HCT116 (cell line): Measurements from ENCODE around the gene CPNE8. TPM values are rescaled to one million over a fixed set of nuclear protein-coding genes. Genes with fewer than 3 reads are reported as not detected.

Source experiments
- ATAC-seq: fragments of 200-7000 bp; cut with Tn5 transposase; 2 replicates; pipeline ENCODE4 v1.9.1; 2020; ENCODE audit warnings: mild to moderate bottlenecking, moderate library complexity
- BruUV-seq: library from RNA; stranded (reverse); fragments of 400-500 nt; replicated peaks from 2 replicates; lab custom pipeline; 2021; lab: Mats Ljungman, UMichigan
- CTCF ChIA-PET: fragments of 300-600 bp; sonication (Branson Sonifier 250); formaldehyde crosslinking; loops from one replicate; lab custom pipeline; 2021; ENCODE audit warnings: antibody characterized with exemption; lab: Charles Lee
- POLR2A ChIA-PET: fragments of 300-600, 350-600 bp; sonication (Branson Sonifier 250); formaldehyde crosslinking; loops from one replicate; lab custom pipeline; 2021; ENCODE audit warnings: antibody characterized with exemption; lab: Charles Lee
- RAD21 ChIA-PET, 2 experiments: fragments of 300-600 bp; sonication (Branson Sonifier 250); formaldehyde crosslinking; loops; one replicate each; lab custom pipeline; 2023; ENCODE audit warnings: low total read pairs in 2 of 2; ENCODE audit not compliant: uncharacterized antibody in 2 of 2, unreplicated experiment in 2 of 2, low non-redundant PET in 1 of 2; lab: Charles Lee
- DNase-seq: peaks from one replicate; pipeline ENCODE4 v3.0.0-alpha.2; 2010; ENCODE audit warnings: low read depth, low spot score
- H2AFZ ChIP-seq: fragments of 200-600 bp; shearing (Covaris generic), sonication (generic); 2 replicates; pipeline ENCODE4 v1.6.1; 2017; ENCODE audit warnings: low read depth, mixed run types, mixed read lengths, antibody characterized with exemption, low read length; ENCODE audit not compliant: poor library complexity, severe bottlenecking
- H3K27ac ChIP-seq: 2 replicates; pipeline ENCODE4 v1.5.1; 2012; ENCODE audit warnings: low read depth, low read length
- H3K27me3 ChIP-seq: fragments of 200-600 bp; sonication (generic); 2 replicates; pipeline ENCODE4 v1.6.1; 2016; ENCODE audit warnings: mixed run types, low read length, mixed read lengths; ENCODE audit not compliant: insufficient read depth
- H3K36me3 ChIP-seq, 2 experiments: fragments of 200-500 bp in 1 of 2; fragments of 200-600 bp in 1 of 2; sonication (Bioruptor generic) in 1 of 2; sonication (generic) in 1 of 2; 2 replicates each; pipeline versions ENCODE4 v1.5.1 to v1.6.1; 2014 to 2016; ENCODE audit warnings: low read length in 2 of 2, inconsistent platforms in 1 of 2, mixed read lengths in 1 of 2, mixed run types in 1 of 2; ENCODE audit not compliant: insufficient read depth in 2 of 2, control insufficient read depth in 1 of 2
- H3K4me1 ChIP-seq, 2 experiments: fragments of 200-600 bp in 1 of 2; sonication (generic) in 1 of 2; 2 replicates each; pipeline versions ENCODE4 v1.5.1 to v1.6.1; 2012 to 2017; ENCODE audit warnings: low read length in 2 of 2, inconsistent platforms in 1 of 2, mild to moderate bottlenecking in 1 of 2, mixed read lengths in 1 of 2, mixed run types in 1 of 2, moderate library complexity in 1 of 2; ENCODE audit not compliant: insufficient read depth in 2 of 2, control insufficient read depth in 1 of 2
- H3K4me2 ChIP-seq: fragments of 200-600 bp; sonication (generic); 2 replicates; pipeline ENCODE4 v1.6.1; 2017; ENCODE audit warnings: mixed run types, low read length, mixed read lengths
- H3K4me3 ChIP-seq, 2 experiments: fragments of 200-600 bp in 1 of 2; sonication (generic) in 1 of 2; replicated peaks in 1 of 2; 2 replicates each; pipeline ENCODE4 v1.5.1; 2011 to 2016; ENCODE audit warnings: low read length in 2 of 2, control low read depth in 1 of 2, low read depth in 1 of 2, mild to moderate bottlenecking in 1 of 2, mixed read lengths in 1 of 2, mixed run types in 1 of 2
- H3K79me2 ChIP-seq: fragments of 200-600 bp; sonication (generic); 2 replicates; pipeline ENCODE4 v1.6.1; 2017; ENCODE audit warnings: mild to moderate bottlenecking, mixed run types, low read length, moderate library complexity, mixed read lengths; ENCODE audit not compliant: insufficient read depth
- H3K9ac ChIP-seq: fragments of 200-600 bp; sonication (generic); 2 replicates; pipeline ENCODE4 v1.6.1; 2016; ENCODE audit warnings: low read length, mixed read lengths
- H3K9me2 ChIP-seq: fragments of 200-600 bp; sonication (generic), shearing (Covaris generic); 2 replicates; pipeline ENCODE4 v1.6.1; 2017; ENCODE audit warnings: mixed run types, mild to moderate bottlenecking, moderate library complexity; ENCODE audit not compliant: insufficient read depth
- H3K9me3 ChIP-seq, 2 experiments: fragments of 200-500 bp in 1 of 2; fragments of 200-600 bp in 1 of 2; sonication (Bioruptor generic) in 1 of 2; sonication (generic) in 1 of 2; 2 replicates each; pipeline ENCODE4 v1.6.1; 2014 to 2017; ENCODE audit warnings: low read length in 2 of 2, mixed read lengths in 2 of 2, inconsistent platforms in 1 of 2, low read depth in 1 of 2, mild to moderate bottlenecking in 1 of 2, mixed run types in 1 of 2, moderate library complexity in 1 of 2; ENCODE audit not compliant: control insufficient read depth in 1 of 2, insufficient read depth in 1 of 2
- H4K20me1 ChIP-seq: fragments of 200-600 bp; sonication (generic), shearing (Covaris generic); 2 replicates; pipeline ENCODE4 v1.6.1; 2017; ENCODE audit warnings: mixed run types, mild to moderate bottlenecking, moderate library complexity; ENCODE audit not compliant: insufficient read depth
- CBX3 ChIP-seq: IDR thresholded peaks from 2 replicates; pipeline ENCODE4 v1.6.1; 2012; ENCODE audit warnings: low read depth
- CEBPB ChIP-seq: IDR thresholded peaks from 2 replicates; pipeline ENCODE4 v1.6.1; 2012; ENCODE audit warnings: low read depth
- EGR1 ChIP-seq: IDR thresholded peaks from 2 replicates; pipeline ENCODE4 v1.6.1; 2012; ENCODE audit warnings: low read depth
- ELF1 ChIP-seq: IDR thresholded peaks from 2 replicates; pipeline ENCODE4 v1.6.1; 2012; ENCODE audit warnings: low read depth, borderline replicate concordance
- EZH2phosphoT487 ChIP-seq: fragments of 200-600 bp; IDR thresholded peaks from 2 replicates; pipeline ENCODE4 v1.6.1; 2018; ENCODE audit warnings: antibody characterized with exemption, borderline replicate concordance
- FOSL1 ChIP-seq: IDR thresholded peaks from 2 replicates; pipeline ENCODE4 v1.6.1; 2012; ENCODE audit warnings: low read depth
- JUND ChIP-seq: IDR thresholded peaks from 2 replicates; pipeline ENCODE4 v1.6.1; 2012
- POLR2AphosphoS5 ChIP-seq: IDR thresholded peaks from 2 replicates; pipeline ENCODE4 v1.6.1; 2011; ENCODE audit warnings: mild to moderate bottlenecking, low read depth, low read length, moderate library complexity
- RAD21 ChIP-seq: IDR thresholded peaks from 2 replicates; pipeline ENCODE4 v1.6.1; 2012; ENCODE audit warnings: low read depth, mild to moderate bottlenecking
- SIN3A ChIP-seq: IDR thresholded peaks from 2 replicates; pipeline ENCODE4 v1.6.1; 2012; ENCODE audit warnings: low read depth
- SP1 ChIP-seq: IDR thresholded peaks from 2 replicates; pipeline ENCODE4 v1.6.1; 2012; ENCODE audit warnings: low read depth
- SRF ChIP-seq: IDR thresholded peaks from 2 replicates; pipeline ENCODE4 v1.6.1; 2012; ENCODE audit warnings: low read depth
- TCF7L2 ChIP-seq: IDR thresholded peaks from 2 replicates; pipeline ENCODE4 v1.7.0; 2011; ENCODE audit warnings: borderline replicate concordance, inconsistent platforms; ENCODE audit not compliant: insufficient read depth, insufficient read length; ENCODE audit errors: extremely low read depth
- YY1 ChIP-seq: IDR thresholded peaks from 2 replicates; pipeline ENCODE4 v1.6.1; 2011; ENCODE audit warnings: low read length, low read depth, moderate library complexity, mild to moderate bottlenecking; ENCODE audit not compliant: insufficient replicate concordance; ENCODE audit errors: extremely low read depth
- ZFX ChIP-seq: fragments of 450-650 bp; IDR thresholded peaks from 2 replicates; pipeline ENCODE4 v1.6.1; 2017
- intact Hi-C: fragments of 100-400 bp; cut with micrococcal nuclease; formaldehyde crosslinking; loops from 2 replicates; pipeline ENCODE4 v1.10.0; 2022
- total RNA-seq: library from RNA; stranded (reverse); gene quantifications from one replicate; pipeline ENCODE4 v1.2.1, GENCODE V29; 2021; ENCODE audit not compliant: unreplicated experiment
- TF ChIP-seq, protein P1 (sequence below): IDR thresholded peaks from 2 replicates; pipeline ENCODE4 v1.6.1; 2012; ENCODE audit warnings: low read depth
- TF ChIP-seq, protein P2 (sequence below): IDR thresholded peaks from 2 replicates; pipeline ENCODE4 v1.6.1; 2012
- TF ChIP-seq, protein P3 (sequence below): IDR thresholded peaks from 2 replicates; pipeline ENCODE4 v1.6.1; 2011; ENCODE audit warnings: mild to moderate bottlenecking, low read length, moderate library complexity; ENCODE audit not compliant: insufficient replicate concordance; ENCODE audit errors: extremely low read depth
- TF ChIP-seq, protein P4 (sequence below): IDR thresholded peaks from 2 replicates; pipeline ENCODE4 v1.6.1; 2012

Gene CPNE8
- total RNA-seq, 1 experiment from 2014 or later: 14.2 TPM

DNA sequence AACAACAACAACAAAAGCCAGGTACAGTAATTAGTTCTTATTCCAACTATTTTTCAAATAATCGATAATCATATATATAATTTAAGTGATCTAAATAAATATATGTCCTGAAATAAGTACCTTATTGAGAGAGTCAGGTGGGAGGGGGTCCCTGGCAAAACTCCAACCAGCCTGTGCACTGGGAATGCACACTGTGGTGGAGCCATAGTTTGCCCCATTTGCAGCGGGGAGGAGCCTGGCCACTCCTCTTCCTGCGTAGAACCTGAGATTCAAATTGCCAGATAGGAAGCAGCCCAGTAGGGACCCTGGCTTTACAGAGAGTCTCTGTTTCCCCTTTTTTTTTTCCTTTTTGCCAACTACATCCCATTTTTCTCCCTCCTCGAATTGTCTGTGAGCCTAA lies 26.4 kb downstream of the CPNE8 start:
- Histone ChIP-seq H3K4me2 (no peak overlapping the region), H3K27me3 (no peaks in the 10 kb centered on the region), H4K20me1 (peaks cover 3% of the 10 kb centered on the region; the same call in 1 of the 2 replicates), H3K9me3 (no peaks in the 10 kb centered on the region), H3K79me2 (peaks cover 5% of the 10 kb centered on the region; the same call in 1 of the 2 replicates), H3K4me3 (no peak overlapping the region), H3K4me1 (no peaks in the 10 kb centered on the region), H2AFZ (no peak overlapping the region), H3K9me2 (no peaks in the 10 kb centered on the region), H3K27ac (no peak overlapping the region), H3K36me3 (no peaks in the 10 kb centered on the region), H3K9ac (no peak overlapping the region)
- ChIA-PET RAD21 (no interaction called here), POLR2A (no interaction called here), CTCF (no interaction called here)
- ATAC-seq: no peak
- no peak for TF ChIP-seq EGR1
- no peak for TF ChIP-seq CEBPB
- no peak for TF ChIP-seq RAD21
- no peak for TF ChIP-seq FOSL1
- no peak for TF ChIP-seq POLR2AphosphoS5
- TF ChIP-seq ZFX: no peak
- TF ChIP-seq, protein P1, sequence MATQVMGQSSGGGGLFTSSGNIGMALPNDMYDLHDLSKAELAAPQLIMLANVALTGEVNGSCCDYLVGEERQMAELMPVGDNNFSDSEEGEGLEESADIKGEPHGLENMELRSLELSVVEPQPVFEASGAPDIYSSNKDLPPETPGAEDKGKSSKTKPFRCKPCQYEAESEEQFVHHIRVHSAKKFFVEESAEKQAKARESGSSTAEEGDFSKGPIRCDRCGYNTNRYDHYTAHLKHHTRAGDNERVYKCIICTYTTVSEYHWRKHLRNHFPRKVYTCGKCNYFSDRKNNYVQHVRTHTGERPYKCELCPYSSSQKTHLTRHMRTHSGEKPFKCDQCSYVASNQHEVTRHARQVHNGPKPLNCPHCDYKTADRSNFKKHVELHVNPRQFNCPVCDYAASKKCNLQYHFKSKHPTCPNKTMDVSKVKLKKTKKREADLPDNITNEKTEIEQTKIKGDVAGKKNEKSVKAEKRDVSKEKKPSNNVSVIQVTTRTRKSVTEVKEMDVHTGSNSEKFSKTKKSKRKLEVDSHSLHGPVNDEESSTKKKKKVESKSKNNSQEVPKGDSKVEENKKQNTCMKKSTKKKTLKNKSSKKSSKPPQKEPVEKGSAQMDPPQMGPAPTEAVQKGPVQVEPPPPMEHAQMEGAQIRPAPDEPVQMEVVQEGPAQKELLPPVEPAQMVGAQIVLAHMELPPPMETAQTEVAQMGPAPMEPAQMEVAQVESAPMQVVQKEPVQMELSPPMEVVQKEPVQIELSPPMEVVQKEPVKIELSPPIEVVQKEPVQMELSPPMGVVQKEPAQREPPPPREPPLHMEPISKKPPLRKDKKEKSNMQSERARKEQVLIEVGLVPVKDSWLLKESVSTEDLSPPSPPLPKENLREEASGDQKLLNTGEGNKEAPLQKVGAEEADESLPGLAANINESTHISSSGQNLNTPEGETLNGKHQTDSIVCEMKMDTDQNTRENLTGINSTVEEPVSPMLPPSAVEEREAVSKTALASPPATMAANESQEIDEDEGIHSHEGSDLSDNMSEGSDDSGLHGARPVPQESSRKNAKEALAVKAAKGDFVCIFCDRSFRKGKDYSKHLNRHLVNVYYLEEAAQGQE: no peak
- TF ChIP-seq CBX3: no peak
- no peak for TF ChIP-seq TCF7L2
- TF ChIP-seq, protein P2, sequence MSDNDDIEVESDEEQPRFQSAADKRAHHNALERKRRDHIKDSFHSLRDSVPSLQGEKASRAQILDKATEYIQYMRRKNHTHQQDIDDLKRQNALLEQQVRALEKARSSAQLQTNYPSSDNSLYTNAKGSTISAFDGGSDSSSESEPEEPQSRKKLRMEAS: no peak
- TF ChIP-seq, protein P3, sequence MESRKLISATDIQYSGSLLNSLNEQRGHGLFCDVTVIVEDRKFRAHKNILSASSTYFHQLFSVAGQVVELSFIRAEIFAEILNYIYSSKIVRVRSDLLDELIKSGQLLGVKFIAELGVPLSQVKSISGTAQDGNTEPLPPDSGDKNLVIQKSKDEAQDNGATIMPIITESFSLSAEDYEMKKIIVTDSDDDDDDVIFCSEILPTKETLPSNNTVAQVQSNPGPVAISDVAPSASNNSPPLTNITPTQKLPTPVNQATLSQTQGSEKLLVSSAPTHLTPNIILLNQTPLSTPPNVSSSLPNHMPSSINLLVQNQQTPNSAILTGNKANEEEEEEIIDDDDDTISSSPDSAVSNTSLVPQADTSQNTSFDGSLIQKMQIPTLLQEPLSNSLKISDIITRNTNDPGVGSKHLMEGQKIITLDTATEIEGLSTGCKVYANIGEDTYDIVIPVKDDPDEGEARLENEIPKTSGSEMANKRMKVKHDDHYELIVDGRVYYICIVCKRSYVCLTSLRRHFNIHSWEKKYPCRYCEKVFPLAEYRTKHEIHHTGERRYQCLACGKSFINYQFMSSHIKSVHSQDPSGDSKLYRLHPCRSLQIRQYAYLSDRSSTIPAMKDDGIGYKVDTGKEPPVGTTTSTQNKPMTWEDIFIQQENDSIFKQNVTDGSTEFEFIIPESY: no peak
- no peak for TF ChIP-seq YY1
- TF ChIP-seq ELF1: no peak
- no peak for TF ChIP-seq EZH2phosphoT487
- TF ChIP-seq SIN3A: no peak
- TF ChIP-seq SP1: no peak
- TF ChIP-seq, protein P4, sequence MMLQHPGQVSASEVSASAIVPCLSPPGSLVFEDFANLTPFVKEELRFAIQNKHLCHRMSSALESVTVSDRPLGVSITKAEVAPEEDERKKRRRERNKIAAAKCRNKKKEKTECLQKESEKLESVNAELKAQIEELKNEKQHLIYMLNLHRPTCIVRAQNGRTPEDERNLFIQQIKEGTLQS: no peak
- TF ChIP-seq SRF: no peak
- TF ChIP-seq JUND: no peak
- intact Hi-C loops: no loop called here
- no peak for DNase-seq
- no TSS peak for BruUV-seq
